Measurements from ENCODE around the gene ASCC3.
"Not testable (repeated sequence)": the region's sequence is repeated elsewhere in the genome, so short reads cannot be mapped to it uniquely, and the experiment has no call there.

The ASCC3 gene

GRCh38 chr6:100662264-100662663 lies 218.9 kb downstream of the ASCC3 start:
- DNase-seq = no peak

DNA sequence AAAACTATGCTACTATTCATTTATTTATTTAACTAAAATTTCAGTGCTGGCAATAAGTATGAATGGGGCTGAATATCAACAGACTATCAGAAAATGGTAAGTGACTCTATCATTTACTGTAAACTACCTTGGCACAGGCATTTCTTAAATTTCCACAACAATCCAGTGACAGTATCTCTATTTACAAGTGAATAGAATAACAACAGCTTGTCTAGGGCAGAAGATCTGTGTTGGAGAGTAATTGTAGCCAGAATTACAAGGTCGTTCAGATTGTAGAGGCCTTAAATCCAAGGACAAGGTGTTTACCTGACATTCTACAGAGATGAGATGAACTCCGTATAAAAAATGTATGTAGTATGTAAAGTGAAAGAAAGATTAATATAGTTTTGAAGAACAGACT lies 222.6 kb downstream of the ASCC3 start:
- no peak for DNase-seq

DNA sequence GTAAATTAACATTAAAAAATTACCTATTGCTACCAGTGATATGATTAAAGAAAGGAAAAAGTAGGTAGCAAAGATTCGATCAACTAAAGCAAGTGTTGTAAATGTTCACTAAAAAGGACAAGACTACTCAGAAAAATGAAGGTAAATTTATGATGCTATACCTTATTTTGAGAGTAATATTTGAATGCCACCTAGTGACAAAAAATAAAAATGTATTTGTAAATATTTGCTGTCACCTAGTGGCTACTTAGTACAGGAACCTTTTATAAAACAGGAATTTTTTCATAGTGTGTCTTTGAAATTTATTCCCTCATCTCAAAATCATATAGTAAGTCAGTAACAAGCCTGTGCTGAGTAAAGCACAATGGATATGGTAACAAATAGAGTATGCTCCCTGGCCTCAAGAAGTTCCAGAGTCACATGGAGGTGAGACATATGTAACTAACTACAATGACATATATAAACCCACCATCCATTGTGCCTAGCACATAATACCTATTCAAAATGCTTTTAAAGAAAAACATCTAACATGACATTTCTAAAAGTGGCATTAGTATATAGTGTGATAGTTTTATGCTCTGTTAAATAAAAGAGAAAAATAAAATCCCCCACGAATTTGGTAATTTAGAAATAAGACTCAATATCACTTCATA lies 223.3 kb downstream of the ASCC3 start:
- DNase-seq = no peak

DNA sequence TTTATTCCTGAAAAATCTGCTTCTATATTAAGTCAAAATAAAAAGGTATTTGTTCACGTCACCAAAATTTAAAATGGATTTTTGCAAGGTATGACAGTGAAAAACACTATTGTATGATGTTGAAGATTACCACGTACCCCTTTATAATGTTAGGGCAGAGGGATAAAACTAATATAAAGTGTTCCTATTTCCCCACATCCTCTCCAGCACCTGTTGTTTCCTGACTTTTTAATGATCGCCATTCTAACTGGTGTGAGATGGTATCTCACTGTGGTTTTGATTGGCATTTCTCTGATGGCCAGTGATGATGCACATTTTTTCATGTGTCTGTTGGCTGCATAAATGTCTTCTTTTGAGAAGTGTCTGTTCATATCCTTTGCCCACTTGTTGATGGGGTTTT lies 240.0 kb downstream of the ASCC3 start:
- not testable (repeated sequence) for DNase-seq

DNA sequence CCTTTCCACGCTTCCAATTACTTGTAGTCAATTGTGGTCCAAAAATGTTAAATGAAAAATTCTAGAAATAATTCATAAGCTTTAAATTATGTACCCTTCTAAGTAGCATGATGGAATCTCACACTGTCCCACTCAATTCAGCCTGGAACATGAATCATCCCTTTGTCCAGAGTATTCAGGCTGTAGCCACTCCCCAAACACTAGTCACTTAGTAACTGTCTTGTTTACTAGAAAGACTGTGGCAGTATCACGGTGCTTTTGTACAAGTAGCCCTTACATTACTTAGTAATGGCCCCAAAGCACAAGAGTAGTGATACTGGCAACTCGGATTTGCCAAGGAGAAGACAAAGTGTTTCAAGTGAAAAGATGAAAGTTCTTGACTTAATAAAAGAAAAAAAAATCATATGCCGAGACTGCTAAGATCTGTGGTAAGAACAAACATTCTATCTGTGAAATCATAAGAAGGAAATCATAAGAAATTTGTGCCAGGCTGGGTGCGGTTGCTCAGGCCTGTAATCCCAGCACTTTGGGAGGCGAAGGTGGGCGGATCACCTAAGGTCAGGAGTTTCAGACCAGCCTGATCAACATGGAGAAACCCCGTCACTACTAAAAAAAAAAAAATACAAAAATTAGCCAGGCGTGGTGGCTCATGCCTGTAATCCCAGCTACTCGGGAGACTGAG lies 247.9 kb downstream of the ASCC3 start:
- peak in 14 of 56 donors; percentile 1 to 43 (median 12) for DNase-seq

DNA sequence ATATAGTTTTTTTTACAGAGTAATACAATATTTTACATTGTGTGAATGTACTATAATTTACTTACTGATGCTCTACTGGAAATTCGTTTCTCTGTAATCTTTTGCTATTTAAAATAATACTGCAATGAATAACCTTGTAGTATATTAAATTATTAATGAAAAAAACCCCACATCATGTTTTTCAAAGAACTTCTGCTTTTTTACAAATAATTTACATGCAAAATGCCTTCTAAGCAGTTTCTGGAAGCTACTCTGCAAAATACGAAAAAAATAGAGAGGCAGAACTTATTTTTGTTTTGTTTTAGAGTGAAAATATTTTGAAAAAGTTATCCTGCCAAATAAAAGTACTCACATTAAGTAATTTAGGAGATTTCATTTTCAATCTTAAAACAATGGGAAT lies 250.6 kb downstream of the ASCC3 start:
- DNase-seq = no peak

DNA sequence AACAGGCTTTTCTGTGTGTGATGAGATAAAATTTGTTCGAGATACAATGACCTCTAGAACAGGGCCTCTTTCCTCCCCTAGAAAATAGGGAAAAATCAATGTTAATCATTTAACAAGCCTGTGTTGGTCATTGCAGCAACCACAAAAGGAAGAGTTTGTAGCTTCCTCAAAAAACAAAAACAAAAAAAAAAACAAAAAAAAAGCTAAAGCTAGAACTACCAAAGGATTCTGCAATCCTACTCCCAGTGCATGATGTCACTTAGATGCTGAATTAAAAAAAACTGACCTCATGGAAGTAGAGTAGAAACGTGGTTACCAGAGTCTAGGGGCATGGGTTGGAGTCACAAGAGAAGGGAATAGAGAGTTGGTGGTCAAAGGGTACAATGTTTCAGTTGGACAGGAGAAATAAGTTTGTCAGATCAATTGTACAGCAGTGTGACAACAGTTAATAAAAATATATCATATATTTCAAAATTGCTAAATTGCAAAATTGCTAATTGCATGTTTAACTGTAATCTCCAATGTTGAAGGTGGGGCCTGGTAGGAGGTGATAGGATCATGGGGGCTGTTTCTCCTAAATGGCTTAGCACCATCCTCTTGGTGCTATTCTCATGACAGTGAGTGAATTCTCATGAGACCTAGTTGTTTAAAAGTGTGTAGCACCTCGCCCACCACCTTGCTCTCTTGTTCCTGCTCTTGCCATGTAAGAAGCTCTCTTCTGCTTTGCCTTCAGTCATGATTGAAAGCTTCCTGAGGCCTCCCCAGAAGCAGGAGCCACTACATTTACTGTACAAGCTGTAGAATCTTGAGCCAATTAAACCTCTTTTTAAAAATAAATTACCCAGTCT lies 253.0 kb downstream of the ASCC3 start:
- DNase-seq = no peak

DNA sequence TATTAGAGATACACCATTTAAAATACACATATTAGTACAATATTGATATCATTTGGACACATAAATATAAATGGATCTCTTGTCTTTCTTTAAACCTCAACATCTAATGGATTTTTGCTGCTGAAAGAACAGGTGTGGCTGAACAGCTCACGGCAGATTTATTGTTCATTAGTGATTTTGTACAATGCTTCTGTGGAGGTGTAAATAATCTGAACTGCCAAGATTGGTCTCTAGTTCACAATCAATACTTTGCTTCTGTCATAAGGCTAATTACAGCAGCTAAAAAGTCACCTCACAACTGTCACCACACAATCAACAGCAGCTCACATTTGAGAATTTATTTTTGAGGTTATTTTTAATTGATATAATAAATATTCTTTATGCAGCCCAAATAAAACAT lies 254.4 kb downstream of the ASCC3 start:
- no peak for DNase-seq

DNA sequence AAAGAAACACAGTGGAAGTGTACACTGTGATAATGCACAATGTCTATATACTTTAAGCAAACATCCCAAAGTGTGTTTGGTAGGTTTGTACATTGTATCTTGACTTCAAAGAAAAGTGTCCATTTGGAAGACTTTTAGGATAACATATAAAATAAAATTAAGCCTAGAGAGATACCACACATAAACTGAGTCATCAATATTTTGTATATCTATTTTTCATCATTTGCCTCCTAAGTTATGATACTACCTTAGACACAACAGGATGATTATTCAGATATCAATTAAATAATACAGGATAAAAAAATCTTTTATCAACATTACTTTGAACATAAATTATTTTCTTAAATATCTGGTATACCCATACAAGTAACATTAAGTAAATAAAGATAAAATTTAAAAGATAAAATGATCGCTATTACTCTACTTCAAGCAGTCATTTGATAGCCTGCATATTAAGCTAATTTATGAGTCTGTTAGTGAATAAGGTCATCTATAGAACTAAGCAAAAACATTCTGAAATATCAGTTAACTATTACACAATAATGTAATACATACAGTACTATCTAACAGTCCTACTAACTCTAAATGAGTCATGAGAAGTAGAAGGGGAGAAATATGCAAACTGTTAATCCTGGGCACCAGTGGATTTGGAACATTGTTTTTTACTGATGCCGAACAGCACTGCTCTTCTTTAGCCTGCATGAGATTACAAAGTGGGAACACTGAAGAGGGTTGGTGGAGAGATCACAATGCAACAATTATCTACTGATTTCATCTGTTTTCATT lies 258.0 kb downstream of the ASCC3 start:
- no peak for DNase-seq

DNA sequence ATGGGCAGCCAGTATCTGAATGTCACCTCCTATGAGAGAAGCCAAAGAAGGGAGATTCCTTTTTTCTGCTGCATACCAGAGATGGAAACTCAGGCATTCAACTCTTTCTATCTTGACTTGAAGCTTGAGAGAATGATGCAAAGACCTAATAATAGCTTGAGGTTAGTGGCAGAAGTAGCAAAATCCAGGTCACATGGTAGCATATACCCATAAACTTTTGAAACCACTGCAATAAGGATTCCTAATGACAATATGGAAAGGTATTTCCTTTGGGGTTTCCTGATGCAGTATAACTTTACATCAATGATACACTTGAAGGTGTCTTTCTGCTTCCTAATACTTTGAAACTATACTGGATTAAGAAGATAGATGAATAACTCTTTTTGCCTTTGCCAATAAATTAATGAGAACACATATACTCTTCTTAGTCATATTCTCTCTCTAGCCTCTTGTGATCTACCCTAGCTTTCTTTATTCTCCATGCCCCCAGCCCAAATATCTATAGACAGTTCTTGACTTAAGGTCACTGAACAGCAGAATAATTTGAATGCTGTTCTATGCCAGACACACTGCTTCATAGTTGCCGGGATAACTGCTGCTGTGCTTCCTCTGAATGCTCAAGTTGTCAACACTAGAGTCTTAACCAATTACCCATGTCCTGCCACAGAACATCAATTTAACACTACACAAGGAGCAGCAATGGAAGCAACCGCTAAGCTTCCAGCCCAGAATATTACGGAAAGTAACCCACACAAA lies 260.9 kb downstream of the ASCC3 start:
- no peak for DNase-seq

DNA sequence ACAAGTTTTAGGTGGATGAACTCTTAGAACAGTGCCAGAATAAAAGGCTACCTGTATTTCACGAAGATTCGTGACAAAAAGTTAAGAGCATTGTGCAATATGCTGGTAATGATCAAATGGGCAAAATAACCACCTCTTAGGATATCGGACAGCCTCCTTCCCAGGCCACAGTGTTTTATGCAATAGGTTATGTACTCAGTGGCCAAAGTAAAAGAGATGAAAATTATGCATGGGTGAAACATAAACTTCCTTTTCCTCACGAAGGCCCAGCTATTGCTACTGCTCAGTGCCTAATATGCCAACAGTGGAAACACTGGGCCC lies 262.8 kb downstream of the ASCC3 start:
- no peak for DNase-seq

- no peak for DNase-seq
These were observed 263.3 kb downstream of the ASCC3 start for GRCh38 chr6:100617633-100618350.

DNA sequence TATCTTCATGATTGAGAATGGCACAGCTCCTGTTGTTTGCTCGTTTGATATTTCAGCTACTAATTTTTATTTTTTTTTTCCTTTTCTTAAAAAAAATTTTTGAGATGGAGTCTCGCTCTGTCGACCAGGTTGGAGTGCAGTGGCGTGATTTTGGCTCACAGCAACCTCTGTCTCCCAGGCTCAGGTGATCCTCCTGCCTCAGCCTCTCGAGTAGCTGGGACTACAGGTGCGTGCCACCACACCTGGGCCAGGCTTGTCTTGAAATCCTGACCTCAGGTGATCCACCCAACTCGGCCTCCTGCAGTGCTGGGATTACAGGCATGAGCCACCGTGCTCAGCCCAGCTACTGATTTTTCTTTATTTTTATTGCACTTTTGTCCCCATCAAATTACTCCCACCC lies 266.2 kb downstream of the ASCC3 start:
- no peak for DNase-seq

DNA sequence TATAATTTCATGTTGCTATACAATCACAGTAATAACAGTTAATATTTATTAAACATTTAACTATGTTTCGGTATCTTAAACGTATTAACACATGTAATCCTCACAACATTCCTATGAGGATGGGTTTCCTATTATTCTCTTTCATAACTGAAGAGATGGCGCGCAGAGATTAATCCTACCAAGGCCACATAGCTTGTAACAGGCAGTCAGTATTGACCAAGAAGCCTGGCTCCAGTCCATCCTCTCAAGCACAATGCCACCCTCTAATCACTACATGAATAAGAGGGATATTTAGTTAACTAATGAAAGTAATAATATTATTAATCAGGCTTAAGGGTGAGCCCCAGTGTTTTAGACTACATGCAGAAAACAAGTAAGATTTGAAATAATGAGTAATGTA lies 266.7 kb downstream of the ASCC3 start:
- DNase-seq = no peak

- no peak for DNase-seq
These were observed 267.5 kb downstream of the ASCC3 start for GRCh38 chr6:100613656-100614055.

DNA sequence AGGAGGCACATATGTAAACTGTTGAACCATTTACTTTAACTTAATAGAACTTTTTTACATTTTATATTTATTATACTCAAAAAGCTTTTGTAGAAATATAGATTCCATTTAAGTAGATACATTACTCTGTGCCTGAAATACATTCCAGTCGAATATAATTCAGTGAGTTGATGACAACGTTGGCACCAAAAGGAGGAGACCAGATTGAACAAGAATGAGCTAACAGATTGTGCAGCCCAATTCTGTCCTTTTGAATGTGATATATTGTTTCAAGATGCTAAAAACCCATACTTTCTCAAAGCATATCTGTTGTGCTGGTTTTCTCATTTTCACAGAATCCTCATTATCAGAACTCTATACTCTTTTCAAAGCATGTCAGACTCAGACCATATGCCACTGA lies 269.0 kb downstream of the ASCC3 start:
- no peak for DNase-seq

DNA sequence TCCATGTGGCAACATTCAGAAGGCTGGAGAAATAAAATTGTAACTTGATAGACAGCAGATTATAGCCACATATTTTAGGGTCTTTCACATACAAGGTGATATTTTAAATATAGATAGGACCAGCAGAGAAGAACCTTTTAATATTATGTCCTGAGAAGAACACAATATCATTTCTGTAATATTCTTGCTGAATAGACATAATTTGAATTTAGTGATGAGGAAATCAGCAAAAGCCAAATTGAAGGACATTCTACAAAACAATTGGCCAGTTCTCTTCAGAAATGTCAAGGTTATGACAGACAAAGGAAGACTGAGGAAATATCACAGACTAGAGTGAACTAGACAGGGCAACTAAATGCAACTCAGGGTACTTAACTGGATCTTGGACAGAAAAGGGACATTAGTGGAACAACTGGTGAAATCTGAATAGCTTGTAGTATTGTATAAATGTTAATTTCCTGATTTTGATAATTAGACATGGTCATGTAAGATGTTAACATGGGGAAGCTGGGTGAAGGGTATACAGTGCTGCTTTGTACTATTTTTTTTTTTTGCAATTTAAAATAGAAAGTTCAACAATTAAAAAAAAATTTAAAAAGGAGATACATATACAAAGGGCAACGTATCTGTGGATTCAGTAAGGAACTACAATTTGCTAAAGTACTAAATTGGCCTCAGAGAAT lies 281.9 kb downstream of the ASCC3 start:
- no peak for DNase-seq

DNA sequence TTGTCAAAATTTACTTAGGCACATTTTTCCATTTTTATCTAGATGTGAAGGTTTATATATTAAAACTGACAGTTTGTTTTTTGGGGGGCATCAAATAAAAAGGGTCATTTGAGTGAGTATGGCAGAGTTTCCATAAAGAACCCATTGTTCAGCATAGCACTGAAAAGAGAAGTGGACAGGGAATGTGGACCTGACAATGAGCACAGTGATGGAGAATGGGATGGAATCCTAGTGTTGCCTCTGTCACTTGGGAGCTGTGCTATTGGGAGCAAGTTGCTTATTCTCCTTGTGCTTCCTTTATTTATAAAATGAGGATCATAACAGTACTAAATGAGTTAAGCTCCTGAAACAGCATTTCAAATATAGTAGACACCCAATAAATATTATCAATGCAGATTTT lies 285.7 kb downstream of the ASCC3 start:
- DNase-seq = no peak

DNA sequence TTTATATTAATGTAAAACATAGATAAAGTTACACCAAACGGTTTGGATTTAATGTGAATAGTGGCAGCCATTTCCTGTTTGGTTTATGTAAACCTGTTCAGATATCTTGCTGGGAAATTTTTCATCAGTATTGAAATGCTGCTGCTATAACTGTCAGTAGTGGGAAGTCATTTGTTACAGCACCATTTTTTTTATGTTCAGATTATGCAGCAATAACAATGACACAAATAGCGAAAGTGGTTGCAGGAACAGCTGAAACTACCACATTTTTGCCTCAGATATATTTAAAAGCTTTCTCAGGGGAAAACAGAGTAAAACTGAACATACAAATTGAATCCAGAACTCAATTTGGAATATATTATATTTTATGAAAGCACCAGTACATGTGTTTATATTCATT lies 287.6 kb downstream of the ASCC3 start:
- no peak for DNase-seq

DNA sequence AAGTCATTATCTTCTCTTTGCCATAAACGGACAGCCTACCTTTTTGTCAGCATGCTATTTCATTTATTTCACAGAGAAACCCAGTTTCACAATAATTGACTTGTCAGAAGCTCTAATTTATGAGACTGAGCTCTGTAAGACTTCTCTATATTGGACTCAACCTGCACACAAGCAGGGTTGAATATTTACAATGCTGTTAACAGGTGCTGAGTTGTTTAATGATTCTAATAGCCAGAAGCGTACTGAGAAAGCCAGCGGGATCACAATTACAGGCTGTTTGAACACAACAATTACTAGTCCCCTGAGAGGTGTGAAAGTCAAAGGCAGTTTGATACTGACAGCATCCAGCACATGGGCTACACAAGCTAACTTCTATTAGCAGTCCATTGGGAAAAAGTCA lies 288.2 kb downstream of the ASCC3 start:
- no peak for DNase-seq
